ENCODE results near the gene WASHC3.

The WASHC3 gene

GRCh38 chr12:101967506-101967905 is 94.3 kb downstream of the WASHC3 start:
- peak; percentile 7 for DNase-seq

DNA sequence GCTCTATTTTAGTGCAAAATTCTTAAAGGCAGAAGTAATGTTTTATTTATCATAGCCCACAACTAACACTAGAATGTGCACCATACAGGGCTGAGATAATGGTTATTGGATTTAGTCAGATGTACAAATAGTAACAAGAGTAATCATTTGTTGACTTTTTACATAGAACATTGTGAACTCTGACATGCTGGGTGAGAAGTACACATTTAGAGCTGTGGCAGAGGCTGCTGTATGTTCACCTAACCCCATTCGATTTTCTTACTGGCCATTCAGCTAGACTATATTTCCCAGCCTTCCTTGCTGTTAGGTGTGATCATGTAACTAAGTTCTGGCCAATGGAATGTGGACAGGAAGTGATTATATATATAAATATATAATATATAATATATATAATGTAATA is 95.3 kb downstream of the WASHC3 start:
- DNase-seq: no peak

DNA sequence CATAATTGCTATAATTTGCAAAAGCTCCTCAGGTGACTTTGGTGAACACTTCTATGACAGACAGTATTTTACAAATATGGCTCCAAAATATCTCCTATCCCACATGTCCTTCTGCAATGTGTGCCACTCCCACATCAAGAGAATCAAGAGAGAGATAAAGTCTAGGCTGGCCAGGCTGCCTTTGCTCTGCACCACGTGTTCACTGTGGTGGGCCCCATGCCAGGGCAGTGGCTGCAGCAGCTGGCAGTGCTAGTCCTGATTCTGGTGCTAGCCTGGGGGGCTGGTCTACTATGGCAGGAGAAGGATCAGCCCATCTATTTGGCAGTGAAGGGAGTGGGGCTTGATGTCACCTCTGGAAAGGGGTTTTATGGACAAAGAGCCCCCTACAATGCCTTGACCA is 98.1 kb downstream of the WASHC3 start:
- DNase-seq: no peak

Measured in activated CD4-positive, alpha-beta T cell treated with anti-CD3 and anti-CD28 coated beads, Interleukin-10, Interleukin-2, amounts not matched to agents 100 ng/mL and 50 ng/mL, durations not matched to agents 16 hours and 8 hours (primary cell).